Measurements from ENCODE around the gene JMJD8. TPM values are rescaled to one million over a fixed set of nuclear protein-coding genes. Genes with fewer than 3 reads are reported as not detected.

Gene JMJD8
- total and polyA plus RNA-seq, 9 donors, result 10.2 to 73.9 (median 56.8) TPM

- peak overlapping the region; percentile 47 for H3K4me3 ChIP-seq
- intact Hi-C loops (cut with DNase I), result no loop called here
- peak overlapping the region in 1 of 2 donors; percentile 86 for H3K27ac ChIP-seq
- H3K9me3 ChIP-seq, result no peaks in the 10 kb centered on the region
- no peaks in the 10 kb centered on the region for H3K27me3 ChIP-seq
- 7 to 11% (median 9%) methylated on average over 15 to 16 of the region's 16 CpGs for WGBS, 3 donors
- no peak for DNase-seq
- TF ChIP-seq CTCF (IDR thresholded peaks at IDR 0.05), result no peak
- TF ChIP-seq POLR2A (IDR thresholded peaks at IDR 0.05), result no peak
- TF ChIP-seq EP300 (IDR thresholded peaks at IDR 0.05), result no peak
- H3K4me1 ChIP-seq (ENCODE audit: insufficient read depth), result peaks cover 26% of the 10 kb centered on the region
- H3K36me3 ChIP-seq, result no peaks in the 10 kb centered on the region
Observed at GRCh38 chr16:719815-720446, 35.8 kb upstream of the JMJD8 start.

GRCh38 chr16:718922-719321 lies 34.8 kb upstream of the JMJD8 start:
- H3K4me1 ChIP-seq (ENCODE audit: insufficient read depth), result peaks cover 30% of the 10 kb centered on the region
- 78 to 88% (median 87%) methylated on average over 6 of the region's 6 CpGs for WGBS, 3 donors
- H3K27ac ChIP-seq, result no peak overlapping the region
- no peak for DNase-seq
- no peaks in the 10 kb centered on the region for H3K9me3 ChIP-seq
- no peak overlapping the region for H3K4me3 ChIP-seq
- intact Hi-C loops (cut with DNase I), result no loop called here
- no peaks in the 10 kb centered on the region for H3K27me3 ChIP-seq
- TF ChIP-seq CTCF (IDR thresholded peaks at IDR 0.05), result no peak
- no peak for TF ChIP-seq POLR2A (IDR thresholded peaks at IDR 0.05)
- TF ChIP-seq EP300 (IDR thresholded peaks at IDR 0.05), result no peak
- H3K36me3 ChIP-seq, result no peaks in the 10 kb centered on the region

- Histone ChIP-seq H3K9me3 (no peaks in the 10 kb centered on the region), H3K4me1 (ENCODE audit: insufficient read depth) (peaks cover 30% of the 10 kb centered on the region), H3K4me3 (no peak overlapping the region), H3K27ac (no peak overlapping the region), H3K27me3 (no peaks in the 10 kb centered on the region), H3K36me3 (no peaks in the 10 kb centered on the region)
- no peak for TF ChIP-seq POLR2A (IDR thresholded peaks at IDR 0.05)
- no peak for TF ChIP-seq CTCF (IDR thresholded peaks at IDR 0.05)
- no peak for TF ChIP-seq EP300 (IDR thresholded peaks at IDR 0.05)
- WGBS, 3 donors, result 89 to 93% (median 89%) methylated on average over 9 of the region's 9 CpGs
- DNase-seq, result no peak
- intact Hi-C loops (cut with DNase I), result no loop called here
Observed at GRCh38 chr16:718389-718788, 34.3 kb upstream of the JMJD8 start.

GRCh38 chr16:717450-718245 lies 33.5 kb upstream of the JMJD8 start:
- H3K4me3 ChIP-seq, result no peak overlapping the region
- WGBS, 3 donors, result 78 to 84% (median 81%) methylated on average over 29 to 32 of the region's 32 CpGs
- H3K4me1 ChIP-seq (ENCODE audit: insufficient read depth), result peaks cover 30% of the 10 kb centered on the region
- no peak overlapping the region for H3K27ac ChIP-seq
- intact Hi-C loops (cut with DNase I), result no loop called here
- no peaks in the 10 kb centered on the region for H3K9me3 ChIP-seq
- H3K36me3 ChIP-seq, result no peaks in the 10 kb centered on the region
- no peak for DNase-seq
- no peaks in the 10 kb centered on the region for H3K27me3 ChIP-seq
- no peak for TF ChIP-seq POLR2A (IDR thresholded peaks at IDR 0.05)
- TF ChIP-seq CTCF (IDR thresholded peaks at IDR 0.05), result no peak
- no peak for TF ChIP-seq EP300 (IDR thresholded peaks at IDR 0.05)

Measured in ovary (tissue), 9 donors.